ENCODE results near the gene PTP4A2. TPM values are rescaled to one million over a fixed set of nuclear protein-coding genes. Genes with fewer than 3 reads are reported as not detected.

PTP4A2 gene
- total and polyA plus RNA-seq, 10 of the 15 experiments (the other 5 are each of a cell fraction or from before 2014, with no cell fraction given): 180 to 909 (median 375) TPM

GRCh38 chr1:31912839-31913239 lies 25.3 kb downstream of the PTP4A2 start (continued):
- TF ChIP-seq E4F1 (IDR thresholded peaks at IDR 0.05; ENCODE audit: borderline replicate concordance, partially characterized antibody) (no peak), MTA2 (IDR thresholded peaks at IDR 0.05; ENCODE audit: low read depth) (peak; percentile 96), ZNF622 (IDR thresholded peaks at IDR 0.05) (no peak), CREM (IDR thresholded peaks at IDR 0.05; ENCODE audit: low read depth) (peak; percentile 45; the same call in 1 of the 2 replicates), CBFB (IDR thresholded peaks at IDR 0.05; ENCODE audit: low read depth) (0 out of 2 replicates have a peak, but pooled peaks have one; percentile 51), MXI1 (IDR thresholded peaks at IDR 0.05; ENCODE audit: low read depth, low read length) (no peak), NFYA (IDR thresholded peaks at IDR 0.05; ENCODE audit: borderline replicate concordance, low read depth, low read length) (no peak), BHLHE40 (IDR thresholded peaks at IDR 0.05; ENCODE audit: borderline replicate concordance in 1 of 2, low read depth in 2 of 2, low read length in 1 of 2) (peak; percentile 29 to 38; a peak in 1 of 4 replicates), RFX5 (IDR thresholded peaks at IDR 0.05; ENCODE audit: low read depth, low read length) (no peak), NR2C2 (IDR thresholded peaks at IDR 0.05; ENCODE audit: borderline replicate concordance, control insufficient read depth, insufficient read length, low read depth) (no peak), BCLAF1 (IDR thresholded peaks at IDR 0.05) (no peak), EZH2 (IDR thresholded peaks at IDR 0.05; ENCODE audit: borderline replicate concordance, control insufficient read depth, low read depth, low read length) (no peak), EGR1 (IDR thresholded peaks at IDR 0.05; ENCODE audit: borderline replicate concordance in 1 of 2, low read depth in 2 of 2, low read length in 2 of 2) (no peak), E2F8 (IDR thresholded peaks at IDR 0.05; ENCODE audit: low read depth, partially characterized antibody) (no peak), FOXK2 (IDR thresholded peaks at IDR 0.05) (no peak), JUND (IDR thresholded peaks at IDR 0.05; ENCODE audit: low read depth, low read length) (peak; percentile 54; the same call in 1 of the 2 replicates), ZSCAN29 (IDR thresholded peaks at IDR 0.05) (no peak), NBN (IDR thresholded peaks at IDR 0.05) (no peak), CEBPB (IDR thresholded peaks at IDR 0.05; ENCODE audit: borderline replicate concordance in 1 of 2, low read depth in 2 of 2, low read length in 2 of 2) (peak in 1 of 2 experiments; percentile 87; a peak in 1 of 4 replicates), DPF2 (IDR thresholded peaks at IDR 0.05) (peak; percentile 76; the same call in 1 of the 2 replicates), IKZF1 (conservative IDR thresholded peaks at IDR 0.05) (peak; percentile 56), ATF2 (IDR thresholded peaks at IDR 0.05; ENCODE audit: low read length) (peak; percentile 88)

Measured in GM12878 (cell line).